Kidney epithelial cell (primary cell): ENCODE measurements around the gene MPRIP. TPM values are rescaled to one million over a fixed set of nuclear protein-coding genes. Genes with fewer than 3 reads are reported as not detected.

Source experiments
- DNase-seq: peaks from one replicate; pipeline ENCODE4 v3.0.0-alpha.2; 2010; ENCODE audit warnings: low read depth
- H3K27me3 ChIP-seq: 2 replicates; pipeline ENCODE4 v1.6.0; 2011; ENCODE audit warnings: low read length; ENCODE audit not compliant: control insufficient read depth, insufficient read depth
- H3K36me3 ChIP-seq: 2 replicates; pipeline ENCODE4 v1.5.1; 2011; ENCODE audit warnings: low read length; ENCODE audit not compliant: control insufficient read depth, insufficient read depth
- H3K4me3 ChIP-seq: 2 replicates; pipeline ENCODE4 v1.5.1; 2011; ENCODE audit warnings: low read depth, mild to moderate bottlenecking, control low read depth, low read length
- CTCF ChIP-seq: IDR thresholded peaks from 2 replicates; pipeline ENCODE4 v1.5.1; 2011; ENCODE audit warnings: mild to moderate bottlenecking, moderate library complexity, low read length, control low read depth, inconsistent platforms; ENCODE audit not compliant: insufficient read depth, poor library complexity, severe bottlenecking
- total RNA-seq: library from RNA; depleted of rRNA; stranded (reverse); fragments of >200 nt; gene quantifications from 2 replicates; pipeline ENCODE4 v1.2.3, GENCODE V29; 2015

The MPRIP gene
- total RNA-seq, 1 donor from 2014 or later: 99.6 TPM

GRCh38 chr17:17143501-17143900 is 101.2 kb downstream of the MPRIP start:
- no peak for DNase-seq
- Histone ChIP-seq H3K27me3 (no peaks in the 10 kb centered on the region), H3K36me3 (peaks cover 8% of the 10 kb centered on the region), H3K4me3 (no peak overlapping the region)
- no peak for TF ChIP-seq CTCF

GRCh38 chr17:17144061-17144460 is 101.8 kb downstream of the MPRIP start:
- Histone ChIP-seq H3K4me3 (no peak overlapping the region), H3K36me3 (peaks cover 8% of the 10 kb centered on the region), H3K27me3 (no peaks in the 10 kb centered on the region)
- no peak for TF ChIP-seq CTCF
- no peak for DNase-seq

- peaks cover 8% of the 10 kb centered on the region for H3K36me3 ChIP-seq
- no peak for TF ChIP-seq CTCF
- H3K27me3 ChIP-seq: no peaks in the 10 kb centered on the region
- DNase-seq: no peak
- H3K4me3 ChIP-seq: no peak overlapping the region
These were observed 102.8 kb downstream of the MPRIP start for GRCh38 chr17:17144916-17145665.

GRCh38 chr17:17146786-17147406 is 104.6 kb downstream of the MPRIP start:
- TF ChIP-seq CTCF: peak; percentile 21
- Histone ChIP-seq H3K36me3 (peaks cover 10% of the 10 kb centered on the region), H3K4me3 (no peak overlapping the region), H3K27me3 (no peaks in the 10 kb centered on the region)
- DNase-seq: no peak

GRCh38 chr17:17147821-17148220 is 105.6 kb downstream of the MPRIP start:
- DNase-seq: no peak
- Histone ChIP-seq H3K27me3 (no peaks in the 10 kb centered on the region), H3K4me3 (no peak overlapping the region), H3K36me3 (peaks cover 10% of the 10 kb centered on the region)
- TF ChIP-seq CTCF: no peak
